CD4-positive, alpha-beta T cell treated with Interferon gamma for 1 hour (primary cell): ENCODE measurements around the gene SEPTIN7.

Experiments used
- DNase-seq: peaks from one replicate; pipeline ENCODE4 v3.0.0-alpha.2; 2020

Gene SEPTIN7

GRCh38 chr7:35792472-35792871, 8.4 kb upstream of the SEPTIN7 start:
- DNase-seq: no peak

GRCh38 chr7:35792873-35793489, 7.9 kb upstream of the SEPTIN7 start:
- DNase-seq: no peak

DNA sequence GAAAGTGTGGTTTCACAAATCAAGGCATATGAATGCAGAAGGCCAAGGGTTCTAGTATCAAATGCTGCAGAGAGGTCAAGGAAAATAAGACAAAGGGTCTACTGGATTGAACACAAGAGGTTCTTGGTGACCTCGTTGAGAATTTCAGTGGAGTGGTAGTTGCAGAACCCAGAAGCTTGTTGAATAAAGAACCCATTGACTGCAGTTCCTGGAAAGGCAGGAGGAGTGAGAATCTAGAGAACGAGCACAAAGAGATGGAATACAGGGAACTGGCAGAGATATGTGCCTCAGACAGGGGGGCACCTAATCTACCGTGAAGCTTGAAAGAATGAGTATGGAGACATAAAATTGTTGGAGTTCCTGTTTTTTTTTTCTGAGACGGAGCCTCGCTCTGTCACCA, 3.5 kb upstream of the SEPTIN7 start:
- no peak for DNase-seq

- peak; percentile 89 for DNase-seq
Measured at GRCh38 chr7:35799846-35800717, 775 bp upstream of the SEPTIN7 start.

DNA sequence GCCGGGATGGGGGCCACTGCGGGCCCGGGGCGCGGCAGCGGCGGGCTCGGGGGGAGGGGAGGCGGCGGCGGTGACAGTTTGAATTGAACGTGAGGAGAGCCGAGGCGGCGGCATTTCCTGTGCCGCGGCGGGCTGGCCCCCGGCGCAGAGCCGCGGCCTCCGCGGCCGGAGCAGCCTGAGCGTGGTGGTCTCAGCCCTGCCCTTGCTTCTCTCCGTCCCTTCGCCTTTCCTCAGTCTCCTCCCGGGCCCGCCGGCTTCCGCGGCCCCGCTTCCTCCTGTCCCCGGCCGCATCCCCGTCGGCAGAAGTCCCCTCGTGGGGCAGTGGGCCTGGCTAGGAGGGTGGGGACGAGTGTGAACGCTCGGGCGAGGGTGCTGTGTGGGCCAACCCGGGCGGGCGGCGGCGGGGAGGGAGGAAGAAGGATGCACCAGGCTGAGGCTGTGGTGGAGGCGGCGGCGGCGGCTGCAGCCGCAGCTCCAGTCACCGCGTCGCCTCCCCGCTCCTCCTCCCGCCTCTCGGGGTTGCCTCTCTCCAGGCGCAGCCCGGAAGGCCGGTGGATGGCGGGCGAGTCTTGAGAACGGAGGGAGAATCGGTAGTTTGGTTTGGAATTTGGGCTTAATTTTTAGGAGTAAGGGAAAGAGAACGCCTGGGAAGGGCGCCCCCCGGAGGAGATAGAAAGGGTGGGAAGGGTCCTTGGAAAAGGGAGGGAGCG, 690 bp downstream of the SEPTIN7 start:
- peak; percentile 81 for DNase-seq

- DNase-seq: no peak
Measured at GRCh38 chr7:35802102-35802466, 1.2 kb downstream of the SEPTIN7 start.

DNA sequence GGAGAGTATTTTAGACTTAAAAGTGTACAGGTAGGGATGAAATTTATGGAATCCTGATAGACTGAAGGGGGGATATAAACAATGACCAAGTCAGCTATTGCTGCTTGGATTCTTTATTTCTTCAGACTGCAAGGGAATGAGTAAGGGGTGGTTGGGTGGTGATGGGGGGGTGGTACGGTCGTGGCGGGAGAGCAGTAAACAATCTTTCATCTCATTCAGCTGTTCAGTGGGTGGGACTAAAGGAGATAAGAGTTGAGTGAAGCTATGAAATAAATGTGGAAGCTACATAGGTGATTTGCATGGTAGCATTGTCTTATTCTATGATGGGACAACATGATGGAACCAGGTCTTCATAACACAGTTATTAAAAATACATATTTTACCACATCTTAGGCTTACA, 1.8 kb downstream of the SEPTIN7 start:
- DNase-seq: no peak

DNA sequence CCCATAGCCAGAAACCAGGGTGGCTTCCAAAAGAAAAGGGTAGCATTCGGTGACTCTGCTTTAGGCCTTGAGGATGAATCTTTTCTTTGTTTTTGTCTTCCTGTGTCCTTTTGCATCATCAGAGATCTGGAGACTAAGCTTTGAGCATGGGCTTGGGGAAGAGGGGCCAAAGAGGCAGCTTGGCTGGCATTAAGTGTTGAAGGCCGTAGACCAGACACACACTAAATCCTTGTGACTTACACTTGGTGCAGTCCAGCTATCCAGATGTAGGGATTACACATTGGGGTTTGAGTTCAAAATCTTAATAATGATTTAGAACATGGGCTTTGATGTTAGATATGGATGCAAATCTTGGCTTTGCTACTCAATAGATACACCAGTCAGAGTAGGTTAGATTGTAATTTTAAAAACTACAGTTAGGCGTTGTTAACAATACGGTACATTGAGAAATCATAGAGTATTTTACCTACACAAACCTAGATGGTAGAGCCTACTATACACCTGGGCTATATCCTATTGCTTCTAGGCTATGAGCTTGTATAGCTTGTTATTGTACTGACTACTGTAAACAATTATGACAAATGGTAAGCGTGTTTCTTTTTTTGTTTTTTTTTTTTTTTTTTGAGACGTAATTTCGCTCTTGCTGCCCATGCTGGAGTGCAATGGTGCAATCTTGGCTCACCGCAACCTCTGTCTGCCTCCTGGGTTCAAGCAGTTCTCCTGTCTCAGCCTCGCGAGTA, 3.5 kb downstream of the SEPTIN7 start:
- DNase-seq: no peak

GRCh38 chr7:35805876-35806275, 5.0 kb downstream of the SEPTIN7 start:
- DNase-seq: no peak

DNA sequence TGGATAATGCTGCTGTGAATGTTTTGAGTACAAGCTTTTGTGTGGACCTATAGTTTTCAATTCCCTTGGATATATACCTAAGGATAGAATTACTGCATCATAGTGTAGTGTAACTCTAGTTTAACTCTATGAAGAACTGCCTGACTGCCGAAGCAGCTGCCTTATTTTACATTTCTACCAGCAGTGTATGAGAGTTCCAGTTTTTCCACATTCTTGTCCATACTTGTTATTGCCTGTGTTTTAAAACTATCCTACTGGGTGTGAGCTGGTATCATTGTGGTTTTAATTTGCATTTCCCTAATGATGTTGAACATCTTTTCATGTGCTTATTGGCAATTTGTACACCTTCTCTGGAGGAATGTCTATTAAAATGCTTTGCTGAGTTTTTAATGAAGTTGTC, 15.7 kb downstream of the SEPTIN7 start:
- no peak for DNase-seq

DNA sequence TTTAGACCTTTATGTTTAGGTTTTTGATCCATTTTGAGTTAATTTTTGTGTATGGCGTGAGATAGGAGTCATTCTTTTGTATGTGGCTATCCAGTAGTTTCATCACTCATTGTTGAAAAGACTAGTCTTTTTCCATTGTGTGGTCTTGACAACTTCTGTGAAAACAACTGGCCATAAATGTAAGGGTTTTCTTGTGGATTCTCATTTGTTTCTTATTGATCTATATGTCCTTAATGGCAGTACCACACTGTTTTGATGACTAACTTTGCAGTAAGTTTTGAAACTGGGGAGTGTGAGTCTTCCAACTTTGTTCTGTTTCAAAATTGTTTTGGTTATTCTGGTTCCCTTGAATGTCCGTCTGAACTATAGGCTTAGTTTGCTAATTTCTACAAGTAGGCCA, 16.3 kb downstream of the SEPTIN7 start:
- no peak for DNase-seq

- no peak for DNase-seq
Measured at GRCh38 chr7:35817930-35818329, 17.1 kb downstream of the SEPTIN7 start.

DNA sequence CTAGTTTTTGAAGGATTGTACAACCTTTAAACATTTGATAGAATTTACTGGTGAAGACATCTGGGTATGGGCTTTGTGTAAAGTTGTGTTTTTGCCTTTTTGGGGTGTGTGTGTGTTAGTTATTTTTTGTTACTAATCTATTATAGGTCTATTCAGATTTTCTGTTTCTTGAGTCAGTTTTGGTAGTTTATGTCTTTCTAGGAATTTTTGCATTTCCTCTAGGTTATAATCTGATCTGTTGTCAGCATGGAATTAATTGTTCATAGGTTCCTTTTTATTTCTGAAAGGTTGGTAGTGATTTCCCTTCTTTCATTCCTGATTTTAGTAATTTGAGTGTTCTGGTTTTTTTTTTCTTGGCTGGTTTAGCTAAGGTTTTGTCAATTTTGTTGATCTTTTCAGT, 17.7 kb downstream of the SEPTIN7 start:
- no peak for DNase-seq

- no peak for DNase-seq
Measured at GRCh38 chr7:35819310-35819709, 18.5 kb downstream of the SEPTIN7 start.

GRCh38 chr7:35819954-35820703, 19.3 kb downstream of the SEPTIN7 start:
- no peak for DNase-seq

GRCh38 chr7:35820858-35821257, 20.0 kb downstream of the SEPTIN7 start:
- no peak for DNase-seq

DNA sequence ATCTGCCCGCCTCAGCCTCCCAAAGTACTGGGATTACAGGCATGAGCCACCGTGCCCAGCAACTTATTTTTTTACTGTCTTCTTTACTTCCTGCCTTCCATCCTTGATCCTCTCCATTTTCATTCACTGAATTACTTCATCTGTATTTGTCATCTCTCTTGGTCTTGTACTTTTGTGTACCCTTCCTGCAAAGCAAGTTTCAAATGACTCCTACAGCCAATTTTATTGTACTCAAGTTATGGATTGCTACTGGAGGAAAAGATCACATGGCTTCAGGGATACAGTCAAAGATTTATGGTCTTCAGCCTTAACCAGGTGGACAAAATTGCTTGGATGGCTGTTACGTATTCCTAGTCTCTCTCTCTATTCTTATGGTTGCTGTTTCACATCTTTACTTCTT, 22.6 kb downstream of the SEPTIN7 start:
- DNase-seq: no peak

DNA sequence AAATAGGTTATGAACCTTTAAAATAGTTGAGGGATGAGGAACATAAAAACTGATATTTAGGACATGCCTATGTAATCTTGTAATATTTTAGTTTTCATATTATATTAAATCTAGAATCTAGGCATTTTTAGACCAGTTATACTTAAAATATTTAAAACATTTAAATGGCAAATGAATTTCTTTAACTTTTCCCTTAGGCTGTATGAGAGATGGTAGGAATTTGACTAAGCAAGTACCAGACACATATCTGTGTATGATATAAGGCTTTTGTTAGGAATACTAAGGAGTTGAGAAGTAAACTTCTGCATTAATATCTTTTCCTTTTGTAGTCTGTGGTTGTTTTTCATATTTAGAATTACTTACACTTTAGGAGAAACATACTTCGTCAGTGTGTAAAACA, 25.1 kb downstream of the SEPTIN7 start:
- no peak for DNase-seq

- no peak for DNase-seq
Measured at GRCh38 chr7:35826751-35827150, 25.9 kb downstream of the SEPTIN7 start.

DNA sequence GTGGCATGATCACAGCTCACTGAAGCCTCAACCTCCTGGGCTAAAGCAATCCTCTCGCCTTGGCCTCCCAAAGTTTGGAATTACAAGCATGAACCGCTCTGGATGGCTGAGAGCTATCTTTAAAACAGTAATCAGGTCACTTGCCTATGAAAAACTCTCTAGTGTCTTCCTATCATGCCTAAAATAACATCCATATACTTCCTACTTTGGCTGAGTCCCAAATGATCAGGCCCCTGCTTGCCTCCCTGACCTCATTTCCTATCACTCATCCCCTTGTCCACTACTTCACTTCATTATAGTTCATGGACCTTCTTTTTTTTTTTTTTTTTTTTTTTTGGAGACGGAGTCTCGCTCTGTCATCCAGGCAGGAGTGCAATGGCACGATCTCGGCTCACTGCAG, 28.0 kb downstream of the SEPTIN7 start:
- no peak for DNase-seq

- DNase-seq: no peak
Measured at GRCh38 chr7:35831208-35831607, 30.4 kb downstream of the SEPTIN7 start.
